ENCODE measurements around the gene TMEM220.

The TMEM220 gene

GRCh38 chr17:10726196-10726595, 3.6 kb downstream of the TMEM220 start:
- no peak overlapping the region for H3K4me3 ChIP-seq (ENCODE audit: low read depth, low read length)
- DNase-seq (ENCODE audit: low read depth), result no peak
- TF ChIP-seq CTCF (IDR thresholded peaks at IDR 0.05; ENCODE audit: low read depth, low read length, missing control alignments), result no peak
- in situ Hi-C loops (cut with HindIII; ENCODE audit: low sequenced_read_pairs), result no loop called here

- no peak overlapping the region for H3K4me3 ChIP-seq (ENCODE audit: low read depth, low read length)
- in situ Hi-C loops (cut with HindIII; ENCODE audit: low sequenced_read_pairs), result no loop called here
- TF ChIP-seq CTCF (IDR thresholded peaks at IDR 0.05; ENCODE audit: low read depth, low read length, missing control alignments), result no peak
- DNase-seq (ENCODE audit: low read depth), result no peak
Observed at GRCh38 chr17:10725262-10725661, 4.6 kb downstream of the TMEM220 start.

- H3K4me3 ChIP-seq (ENCODE audit: low read depth, low read length), result no peak overlapping the region
- in situ Hi-C loops (cut with HindIII; ENCODE audit: low sequenced_read_pairs), result no loop called here
- TF ChIP-seq CTCF (IDR thresholded peaks at IDR 0.05; ENCODE audit: low read depth, low read length, missing control alignments), result no peak
- no peak for DNase-seq (ENCODE audit: low read depth)
Observed at GRCh38 chr17:10724546-10725195, 5.2 kb downstream of the TMEM220 start.

GRCh38 chr17:10718547-10718946, 11.3 kb downstream of the TMEM220 start:
- in situ Hi-C loops (cut with HindIII; ENCODE audit: low sequenced_read_pairs), result no loop called here
- H3K4me3 ChIP-seq (ENCODE audit: low read depth, low read length), result no peak overlapping the region
- no peak for DNase-seq (ENCODE audit: low read depth)
- TF ChIP-seq CTCF (IDR thresholded peaks at IDR 0.05; ENCODE audit: low read depth, low read length, missing control alignments), result no peak

GRCh38 chr17:10716218-10716617, 13.6 kb downstream of the TMEM220 start:
- in situ Hi-C loops (cut with HindIII; ENCODE audit: low sequenced_read_pairs), result no loop called here
- no peak for TF ChIP-seq CTCF (IDR thresholded peaks at IDR 0.05; ENCODE audit: low read depth, low read length, missing control alignments)
- no peak overlapping the region for H3K4me3 ChIP-seq (ENCODE audit: low read depth, low read length)
- no peak for DNase-seq (ENCODE audit: low read depth)

- in situ Hi-C loops (cut with HindIII; ENCODE audit: low sequenced_read_pairs), result no loop called here
- no peak for TF ChIP-seq CTCF (IDR thresholded peaks at IDR 0.05; ENCODE audit: low read depth, low read length, missing control alignments)
- no peak overlapping the region for H3K4me3 ChIP-seq (ENCODE audit: low read depth, low read length)
- DNase-seq (ENCODE audit: low read depth), result no peak
Observed at GRCh38 chr17:10713318-10713717, 16.5 kb downstream of the TMEM220 start.

All from astrocyte of the cerebellum (primary cell).